ENCODE measurements around the gene DDX31.

Gene DDX31

DNA sequence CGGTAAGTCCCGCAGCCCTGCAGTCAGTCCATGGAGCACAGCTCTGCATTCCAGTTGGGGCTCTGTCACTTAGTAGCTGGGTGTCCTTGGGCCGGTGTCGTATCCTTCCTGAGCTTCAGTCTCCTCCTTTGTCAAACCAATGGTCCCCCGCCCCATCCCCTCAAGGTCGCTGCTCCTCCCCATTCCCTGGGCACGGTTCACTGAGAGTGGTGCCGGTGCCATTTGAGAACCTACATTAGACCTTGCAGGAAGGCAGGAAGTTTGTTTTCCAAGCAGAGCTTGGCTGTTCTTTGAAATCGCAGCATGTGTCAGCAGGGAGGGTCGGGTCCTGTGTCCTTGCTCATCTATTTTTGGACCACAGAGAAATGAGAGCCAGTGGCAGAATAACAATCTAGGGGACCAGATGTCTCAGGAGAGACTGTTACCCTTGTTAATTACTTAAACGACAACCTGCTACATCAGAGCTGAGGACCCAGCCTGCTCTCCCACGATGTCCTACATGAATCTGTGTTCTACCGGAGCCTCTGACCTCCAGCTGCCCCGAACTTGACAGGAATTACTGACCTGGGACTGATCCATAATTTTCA lies 109.1 kb downstream of the DDX31 start:
- TF ChIP-seq, protein P1, sequence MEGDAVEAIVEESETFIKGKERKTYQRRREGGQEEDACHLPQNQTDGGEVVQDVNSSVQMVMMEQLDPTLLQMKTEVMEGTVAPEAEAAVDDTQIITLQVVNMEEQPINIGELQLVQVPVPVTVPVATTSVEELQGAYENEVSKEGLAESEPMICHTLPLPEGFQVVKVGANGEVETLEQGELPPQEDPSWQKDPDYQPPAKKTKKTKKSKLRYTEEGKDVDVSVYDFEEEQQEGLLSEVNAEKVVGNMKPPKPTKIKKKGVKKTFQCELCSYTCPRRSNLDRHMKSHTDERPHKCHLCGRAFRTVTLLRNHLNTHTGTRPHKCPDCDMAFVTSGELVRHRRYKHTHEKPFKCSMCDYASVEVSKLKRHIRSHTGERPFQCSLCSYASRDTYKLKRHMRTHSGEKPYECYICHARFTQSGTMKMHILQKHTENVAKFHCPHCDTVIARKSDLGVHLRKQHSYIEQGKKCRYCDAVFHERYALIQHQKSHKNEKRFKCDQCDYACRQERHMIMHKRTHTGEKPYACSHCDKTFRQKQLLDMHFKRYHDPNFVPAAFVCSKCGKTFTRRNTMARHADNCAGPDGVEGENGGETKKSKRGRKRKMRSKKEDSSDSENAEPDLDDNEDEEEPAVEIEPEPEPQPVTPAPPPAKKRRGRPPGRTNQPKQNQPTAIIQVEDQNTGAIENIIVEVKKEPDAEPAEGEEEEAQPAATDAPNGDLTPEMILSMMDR (conservative IDR thresholded peaks at IDR 0.05; ENCODE audit: low read depth, low read length) = no peak
- DNase-seq (ENCODE audit: low read depth) = no peak
- H3K4me3 ChIP-seq (ENCODE audit: low read length) = no peak overlapping the region

- DNase-seq (ENCODE audit: low read depth) = no peak
- TF ChIP-seq, protein P1 (conservative IDR thresholded peaks at IDR 0.05; ENCODE audit: low read depth, low read length) = no peak
- no peak overlapping the region for H3K4me3 ChIP-seq (ENCODE audit: low read length)
These were observed 110.1 kb downstream of the DDX31 start for GRCh38 chr9:132559711-132560110.

- DNase-seq (ENCODE audit: low read depth) = no peak
- TF ChIP-seq, protein P1 (conservative IDR thresholded peaks at IDR 0.05; ENCODE audit: low read depth, low read length) = no peak
- no peak overlapping the region for H3K4me3 ChIP-seq (ENCODE audit: low read length)
These were observed 112.6 kb downstream of the DDX31 start for GRCh38 chr9:132557159-132557558.

DNA sequence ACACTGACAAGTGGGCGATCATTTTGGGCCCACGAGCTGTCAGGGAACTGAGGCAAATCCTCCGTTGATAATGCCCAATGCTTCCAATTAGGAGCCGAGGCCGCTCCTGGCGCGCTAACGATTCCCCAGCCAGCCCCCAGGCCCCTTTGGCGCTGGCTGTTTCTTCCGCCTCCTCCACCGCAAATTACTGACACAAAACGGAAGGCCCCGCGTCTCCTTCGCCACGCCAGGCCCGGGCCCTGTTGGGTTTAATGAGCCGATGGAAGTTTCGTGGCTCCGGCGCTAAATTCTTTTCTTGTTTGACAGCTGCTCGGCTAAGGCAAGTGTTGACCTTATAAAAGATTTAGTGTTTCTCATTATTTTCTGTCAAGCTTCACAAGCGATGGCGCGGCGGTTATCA lies 113.1 kb downstream of the DDX31 start:
- TF ChIP-seq, protein P1 (conservative IDR thresholded peaks at IDR 0.05; ENCODE audit: low read depth, low read length) = no peak
- DNase-seq (ENCODE audit: low read depth) = no peak

DNA sequence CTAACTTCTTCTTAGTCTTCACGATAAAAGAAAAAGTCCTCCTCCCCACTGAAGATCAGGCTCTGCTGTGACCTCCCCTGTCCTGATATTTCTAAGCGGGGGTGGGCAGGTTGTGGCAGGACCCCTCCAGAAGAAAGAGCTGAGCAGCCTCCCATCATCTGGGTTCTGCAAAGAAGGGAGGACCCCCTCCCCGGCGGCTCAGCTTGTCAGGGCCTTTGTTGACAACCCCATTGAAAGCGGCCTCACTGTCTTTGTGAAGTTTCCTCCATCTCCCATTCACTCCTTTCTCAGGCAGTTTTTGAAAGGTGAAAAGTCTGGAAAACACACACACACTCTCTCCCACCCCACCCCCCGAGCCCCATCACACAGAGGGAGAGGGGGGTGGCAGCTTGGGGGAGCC lies 113.5 kb downstream of the DDX31 start:
- TF ChIP-seq, protein P1 (conservative IDR thresholded peaks at IDR 0.05; ENCODE audit: low read depth, low read length) = no peak

More for the DNA sequence above, 113.1 kb downstream of the DDX31 start:
- H3K4me3 ChIP-seq (ENCODE audit: low read length) = no peak overlapping the region

GRCh38 chr9:132555528-132555927 lies 114.3 kb downstream of the DDX31 start:
- TF ChIP-seq, protein P1 (conservative IDR thresholded peaks at IDR 0.05; ENCODE audit: low read depth, low read length) = no peak
- no peak overlapping the region for H3K4me3 ChIP-seq (ENCODE audit: low read length)
- DNase-seq (ENCODE audit: low read depth) = no peak

More for the DNA sequence above, 113.5 kb downstream of the DDX31 start:
- no peak overlapping the region for H3K4me3 ChIP-seq (ENCODE audit: low read length)
- DNase-seq (ENCODE audit: low read depth) = no peak

GRCh38 chr9:132554755-132555154 lies 115.0 kb downstream of the DDX31 start:
- TF ChIP-seq, protein P1 (conservative IDR thresholded peaks at IDR 0.05; ENCODE audit: low read depth, low read length) = no peak
- DNase-seq (ENCODE audit: low read depth) = no peak
- no peak overlapping the region for H3K4me3 ChIP-seq (ENCODE audit: low read length)
